ENCODE data around the gene TNIK. TPM values are rescaled to one million over a fixed set of nuclear protein-coding genes. Genes with fewer than 3 reads are reported as not detected.

TNIK gene
- total and polyA plus RNA-seq, 4 donors = 3.7 to 9.8 (median 5.2) TPM

GRCh38 chr3:171366043-171366442 is 94.2 kb downstream of the TNIK start:
- TF ChIP-seq GABPA (IDR thresholded peaks at IDR 0.05 in 1 of 2, conservative IDR thresholded peaks at IDR 0.05 in 1 of 2) = no peak
- TF ChIP-seq MAX (IDR thresholded peaks at IDR 0.05) = no peak
- no peak for TF ChIP-seq JUND (IDR thresholded peaks at IDR 0.05)
- no peak for TF ChIP-seq ATF3 (IDR thresholded peaks at IDR 0.05)
- no peak for TF ChIP-seq FOXA1 (IDR thresholded peaks at IDR 0.05)
- TF ChIP-seq HNF4G (IDR thresholded peaks at IDR 0.05) = no peak
- TF ChIP-seq REST (IDR thresholded peaks at IDR 0.05) = no peak
- no peak for TF ChIP-seq TAF1 (conservative IDR thresholded peaks at IDR 0.05)
- TF ChIP-seq RAD21 (IDR thresholded peaks at IDR 0.05) = no peak
- no peak for DNase-seq (ENCODE audit: low spot score)
- Histone ChIP-seq H3K36me3 (ENCODE audit: control insufficient read depth in 4 of 4, insufficient read depth in 3 of 4, low read depth in 1 of 4, low read length in 3 of 4) (no peaks in the 10 kb centered on the region), H3K4me1 (ENCODE audit: control insufficient read depth in 4 of 4, insufficient read depth in 4 of 4, low read length in 3 of 4) (peaks cover 0 to 2% (median 0%) of the 10 kb centered on the region in 4 donors), H3K27ac (ENCODE audit: low read depth in 1 of 2, low read length in 2 of 2) (no peak overlapping the region), H3K9me3 (ENCODE audit: control insufficient read depth in 4 of 4, low read length in 3 of 4) (no peaks in the 10 kb centered on the region), H3K4me3 (ENCODE audit: low read depth in 1 of 3, low read length in 3 of 3) (no peak overlapping the region), H3K9ac (ENCODE audit: low read depth in 1 of 2, low read length in 2 of 2) (no peak overlapping the region), H3K27me3 (ENCODE audit: control insufficient read depth in 4 of 4, insufficient read depth in 4 of 4, low read length in 3 of 4) (no peaks in the 10 kb centered on the region)
- 93% methylated on average over 1 of the region's 1 CpG for WGBS

GRCh38 chr3:171365489-171365888 is 94.7 kb downstream of the TNIK start:
- Histone ChIP-seq H3K36me3 (ENCODE audit: control insufficient read depth in 4 of 4, insufficient read depth in 3 of 4, low read depth in 1 of 4, low read length in 3 of 4) (no peaks in the 10 kb centered on the region), H3K27me3 (ENCODE audit: control insufficient read depth in 4 of 4, insufficient read depth in 4 of 4, low read length in 3 of 4) (no peaks in the 10 kb centered on the region), H3K9me3 (ENCODE audit: control insufficient read depth in 4 of 4, low read length in 3 of 4) (no peaks in the 10 kb centered on the region), H3K4me1 (ENCODE audit: control insufficient read depth in 4 of 4, insufficient read depth in 4 of 4, low read length in 3 of 4) (peaks cover 0 to 2% (median 0%) of the 10 kb centered on the region in 4 donors), H3K9ac (ENCODE audit: low read depth in 1 of 2, low read length in 2 of 2) (no peak overlapping the region), H3K4me3 (ENCODE audit: low read depth in 1 of 3, low read length in 3 of 3) (no peak overlapping the region), H3K27ac (ENCODE audit: low read depth in 1 of 2, low read length in 2 of 2) (no peak overlapping the region)
- TF ChIP-seq NR2F2 (IDR thresholded peaks at IDR 0.05) (no peak), FOXA1 (IDR thresholded peaks at IDR 0.05) (no peak), RXRA (IDR thresholded peaks at IDR 0.05) (no peak), MAX (IDR thresholded peaks at IDR 0.05) (no peak), CTCF (IDR thresholded peaks at IDR 0.05; ENCODE audit: low read depth, low read length, missing input control) (no peak), JUND (IDR thresholded peaks at IDR 0.05) (no peak), YY1 (IDR thresholded peaks at IDR 0.05) (no peak), REST (IDR thresholded peaks at IDR 0.05) (no peak), GABPA (IDR thresholded peaks at IDR 0.05 in 1 of 2, conservative IDR thresholded peaks at IDR 0.05 in 1 of 2) (no peak), FOXA2 (IDR thresholded peaks at IDR 0.05) (no peak), TAF1 (conservative IDR thresholded peaks at IDR 0.05) (no peak), ATF3 (IDR thresholded peaks at IDR 0.05) (no peak), EGR1 (IDR thresholded peaks at IDR 0.05; ENCODE audit: low read depth in 2 of 2) (no peak), HNF4G (IDR thresholded peaks at IDR 0.05) (no peak)
- WGBS = 91% methylated on average over 2 of the region's 2 CpGs
- DNase-seq (ENCODE audit: low spot score) = no peak
